Measurements from ENCODE around the gene HSP90B1. TPM values are rescaled to one million over a fixed set of nuclear protein-coding genes. Genes with fewer than 3 reads are reported as not detected.

The HSP90B1 gene
- total and polyA plus RNA-seq, 2 of the 13 experiments (the other 11 are each of a cell fraction or from before 2014, with no cell fraction given): 800 to 954 TPM

- TF ChIP-seq PATZ1 (CRISPR knock-in tag; IDR thresholded peaks at IDR 0.05): peak; percentile 83
- no peak for TF ChIP-seq FOSL1 (CRISPR knock-in tag; IDR thresholded peaks at IDR 0.05; ENCODE audit: borderline replicate concordance)
- TF ChIP-seq, protein P1, sequence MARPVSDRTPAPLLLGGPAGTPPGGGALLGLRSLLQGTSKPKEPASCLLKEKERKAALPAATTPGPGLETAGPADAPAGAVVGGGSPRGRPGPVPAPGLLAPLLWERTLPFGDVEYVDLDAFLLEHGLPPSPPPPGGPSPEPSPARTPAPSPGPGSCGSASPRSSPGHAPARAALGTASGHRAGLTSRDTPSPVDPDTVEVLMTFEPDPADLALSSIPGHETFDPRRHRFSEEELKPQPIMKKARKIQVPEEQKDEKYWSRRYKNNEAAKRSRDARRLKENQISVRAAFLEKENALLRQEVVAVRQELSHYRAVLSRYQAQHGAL (CRISPR knock-in tag; IDR thresholded peaks at IDR 0.05; ENCODE audit: not compliant biosample characterization): peak; percentile 37
- no peak for TF ChIP-seq CHD2 (IDR thresholded peaks at IDR 0.05; ENCODE audit: low read depth, low read length)
- peak; percentile 28; the same call in 1 of the 3 replicates for TF ChIP-seq MXI1 (IDR thresholded peaks at IDR 0.05; ENCODE audit: borderline replicate concordance, low read depth, low read length)
- TF ChIP-seq ZNF720 (CRISPR knock-in tag; IDR thresholded peaks at IDR 0.05): no peak
- TF ChIP-seq ZNF619 (CRISPR knock-in tag; IDR thresholded peaks at IDR 0.05): no peak
- peak; percentile 69; the same call in 1 of the 2 replicates for TF ChIP-seq GLI4 (CRISPR knock-in tag; IDR thresholded peaks at IDR 0.05; ENCODE audit: borderline replicate concordance)
- no peak for TF ChIP-seq ZNF280D (CRISPR knock-in tag; IDR thresholded peaks at IDR 0.05)
- TF ChIP-seq HNRNPK (IDR thresholded peaks at IDR 0.05; ENCODE audit: low read depth, low read length, poor library complexity, severe bottlenecking): no peak
- TF ChIP-seq, protein P2, sequence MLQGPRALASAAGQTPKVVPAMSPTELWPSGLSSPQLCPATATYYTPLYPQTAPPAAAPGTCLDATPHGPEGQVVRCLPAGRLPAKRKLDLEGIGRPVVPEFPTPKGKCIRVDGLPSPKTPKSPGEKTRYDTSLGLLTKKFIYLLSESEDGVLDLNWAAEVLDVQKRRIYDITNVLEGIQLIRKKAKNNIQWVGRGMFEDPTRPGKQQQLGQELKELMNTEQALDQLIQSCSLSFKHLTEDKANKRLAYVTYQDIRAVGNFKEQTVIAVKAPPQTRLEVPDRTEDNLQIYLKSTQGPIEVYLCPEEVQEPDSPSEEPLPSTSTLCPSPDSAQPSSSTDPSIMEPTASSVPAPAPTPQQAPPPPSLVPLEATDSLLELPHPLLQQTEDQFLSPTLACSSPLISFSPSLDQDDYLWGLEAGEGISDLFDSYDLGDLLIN (CRISPR knock-in tag; IDR thresholded peaks at IDR 0.05; ENCODE audit: borderline replicate concordance): no peak
- TF ChIP-seq ZNF546 (CRISPR knock-in tag; conservative IDR thresholded peaks at IDR 0.05): no peak
- TF ChIP-seq RXRA (CRISPR knock-in tag; IDR thresholded peaks at IDR 0.05): peak; percentile 59; the same call in 1 of the 2 replicates
- TF ChIP-seq GPN1 (CRISPR knock-in tag; IDR thresholded peaks at IDR 0.05; ENCODE audit: borderline replicate concordance): no peak
- no peak for TF ChIP-seq ZNF446 (CRISPR knock-in tag; IDR thresholded peaks at IDR 0.05)
- no peak for TF ChIP-seq STAG1 (CRISPR knock-in tag; IDR thresholded peaks at IDR 0.05)
- TF ChIP-seq NFIC (IDR thresholded peaks at IDR 0.05; ENCODE audit: low read length): 0 out of 2 replicates have a peak, but pooled peaks have one; percentile 15
- TF ChIP-seq JUNB (CRISPR knock-in tag; IDR thresholded peaks at IDR 0.05; ENCODE audit: borderline replicate concordance): no peak
- TF ChIP-seq BORCS8-MEF2B (CRISPR knock-in tag; IDR thresholded peaks at IDR 0.05): no peak
- TF ChIP-seq, protein P3, sequence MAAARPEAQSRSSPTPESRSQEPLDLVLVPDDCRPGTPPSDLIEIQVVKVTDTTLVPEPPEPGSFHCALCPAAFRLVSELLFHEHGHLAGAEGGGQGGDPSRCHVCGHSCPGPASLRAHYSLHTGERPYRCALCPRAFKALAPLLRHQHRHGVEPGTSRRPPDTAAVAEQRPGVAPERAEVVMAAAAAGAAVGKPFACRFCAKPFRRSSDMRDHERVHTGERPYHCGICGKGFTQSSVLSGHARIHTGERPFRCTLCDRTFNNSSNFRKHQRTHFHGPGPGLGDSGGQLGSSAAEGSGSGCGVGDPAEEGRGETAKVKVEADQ (CRISPR knock-in tag; IDR thresholded peaks at IDR 0.05; ENCODE audit: borderline replicate concordance): no peak
- TF ChIP-seq EZH2 (conservative IDR thresholded peaks at IDR 0.05; ENCODE audit: low read depth, low read length): no peak
- TF ChIP-seq ZSCAN9 (CRISPR knock-in tag; IDR thresholded peaks at IDR 0.05; ENCODE audit: borderline replicate concordance): no peak
Measured at GRCh38 chr12:103929046-103929783, 995 bp upstream of the HSP90B1 start (continued).
